GM18520 (cell line): ENCODE results near the gene PHF12.
"Not testable (repeated sequence)": the region's sequence is repeated elsewhere in the genome, so short reads cannot be mapped to it uniquely, and the experiment has no call there.

Source experiments
- ATAC-seq: cut with Tn5 transposase; IDR thresholded peaks from one replicate; pipeline ENCODE4 v1.9.1; 2021; ENCODE audit not compliant: unreplicated experiment

Gene PHF12

GRCh38 chr17:28904800-28905199, 46.5 kb downstream of the PHF12 start:
- ATAC-seq, result no peak

- not testable (repeated sequence) for ATAC-seq
Measured at GRCh38 chr17:28903546-28903841, 47.8 kb downstream of the PHF12 start.

- ATAC-seq, result peak; percentile 88
Measured at GRCh38 chr17:28902819-28903545, 48.3 kb downstream of the PHF12 start, which contains the start of gene DHRS13. Gene DHRS13, minus strand, starts transcription at chr17:28903079. Its CDS starts 135 bp downstream, at chr17:28902944.

- ATAC-seq, result no peak
Measured at GRCh38 chr17:28901866-28902818, 49.2 kb downstream of the PHF12 start.

GRCh38 chr17:28900986-28901726, 50.2 kb downstream of the PHF12 start:
- no peak for ATAC-seq

GRCh38 chr17:28899212-28899815, 52.0 kb downstream of the PHF12 start:
- no peak for ATAC-seq

- no peak for ATAC-seq
Measured at GRCh38 chr17:28898527-28898955, 52.8 kb downstream of the PHF12 start.

GRCh38 chr17:28897769-28898526, 53.4 kb downstream of the PHF12 start:
- no peak for ATAC-seq

- ATAC-seq, result no peak
Measured at GRCh38 chr17:28896884-28897768, 54.2 kb downstream of the PHF12 start, which contains the start of gene FLOT2. Gene FLOT2, minus strand, starts transcription at chr17:28897733. Its CDS starts 159 bp downstream, at chr17:28897574.

- ATAC-seq, result no peak
Measured at GRCh38 chr17:28896491-28896883, 54.8 kb downstream of the PHF12 start.

GRCh38 chr17:28895794-28896447, 55.4 kb downstream of the PHF12 start:
- ATAC-seq, result no peak

GRCh38 chr17:28893248-28894183, 57.8 kb downstream of the PHF12 start:
- ATAC-seq, result not testable (repeated sequence)

GRCh38 chr17:28892024-28892423, 59.3 kb downstream of the PHF12 start:
- ATAC-seq, result no peak

GRCh38 chr17:28891201-28891600, 60.1 kb downstream of the PHF12 start:
- ATAC-seq, result no peak

- no peak for ATAC-seq
Measured at GRCh38 chr17:28889996-28890395, 61.3 kb downstream of the PHF12 start.

GRCh38 chr17:28888832-28889231, 62.5 kb downstream of the PHF12 start:
- no peak for ATAC-seq

- ATAC-seq, result no peak
Measured at GRCh38 chr17:28887871-28888471, 63.3 kb downstream of the PHF12 start.
